Fibroblast of skin of left quadriceps (primary cell): ENCODE data around the gene NME7.

Source experiments
- DNase-seq, 2 experiments: peaks; one replicate each; pipeline ENCODE4 v3.0.0-alpha.2; 2013; ENCODE audit warnings: low read depth in 2 of 2

Gene NME7

DNA sequence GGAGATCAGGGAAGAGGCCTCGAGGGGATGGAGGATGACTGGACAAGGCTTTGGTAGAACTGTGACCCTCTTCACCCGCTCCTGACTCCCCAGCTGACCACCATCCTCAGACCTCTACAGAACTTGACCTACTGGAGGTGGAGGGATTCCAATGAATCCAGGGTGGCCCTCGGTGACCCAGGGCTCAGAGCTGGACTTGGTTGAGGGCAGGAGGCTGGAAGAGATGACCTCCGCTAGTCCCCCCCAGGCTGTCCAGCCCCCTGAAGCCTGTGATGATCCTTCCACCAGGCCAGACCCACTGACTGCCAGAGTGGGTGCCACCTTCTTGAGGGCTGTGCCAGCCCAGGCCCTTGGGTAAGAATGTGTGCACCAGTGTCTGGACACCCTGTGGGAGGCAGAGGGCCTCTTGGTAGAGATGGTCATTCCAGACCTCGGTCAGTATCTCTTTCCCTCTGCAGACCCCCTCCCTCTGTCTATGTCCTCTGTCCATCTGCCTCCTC is 216.2 kb downstream of the NME7 start:
- DNase-seq, result no peak

DNA sequence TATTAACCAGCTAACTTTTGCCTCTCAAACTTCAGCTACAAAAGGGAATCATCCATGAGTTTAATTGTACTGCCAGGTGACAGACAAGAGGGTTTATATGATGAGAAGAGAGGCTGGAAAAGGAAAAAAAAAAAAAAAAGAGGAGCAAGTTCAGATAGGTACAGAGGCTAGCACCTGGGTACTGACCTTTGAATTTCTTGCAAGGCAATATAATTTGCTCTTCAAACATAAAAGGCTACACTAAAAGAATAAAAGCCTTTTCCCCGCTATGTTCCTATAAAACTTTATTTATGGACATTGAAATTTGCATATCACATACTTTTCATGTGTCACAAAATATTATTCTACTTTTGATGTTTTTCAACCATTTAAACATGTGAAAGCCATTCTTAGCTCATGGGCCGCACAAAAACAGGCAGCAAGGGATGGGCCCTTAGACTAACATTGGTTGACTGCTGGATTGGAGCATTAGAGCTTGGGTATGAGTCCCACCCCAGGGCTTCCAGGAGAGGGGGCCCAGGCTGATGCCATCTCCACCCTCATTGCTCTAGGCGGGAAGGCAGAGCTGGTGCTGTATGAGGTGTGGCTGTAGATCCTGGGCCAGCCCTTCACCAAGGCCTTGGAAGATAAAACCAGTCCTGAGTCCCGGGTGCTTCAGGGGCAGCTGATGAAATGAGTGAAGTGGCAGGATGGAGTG is 216.8 kb downstream of the NME7 start:
- DNase-seq, result no peak

DNA sequence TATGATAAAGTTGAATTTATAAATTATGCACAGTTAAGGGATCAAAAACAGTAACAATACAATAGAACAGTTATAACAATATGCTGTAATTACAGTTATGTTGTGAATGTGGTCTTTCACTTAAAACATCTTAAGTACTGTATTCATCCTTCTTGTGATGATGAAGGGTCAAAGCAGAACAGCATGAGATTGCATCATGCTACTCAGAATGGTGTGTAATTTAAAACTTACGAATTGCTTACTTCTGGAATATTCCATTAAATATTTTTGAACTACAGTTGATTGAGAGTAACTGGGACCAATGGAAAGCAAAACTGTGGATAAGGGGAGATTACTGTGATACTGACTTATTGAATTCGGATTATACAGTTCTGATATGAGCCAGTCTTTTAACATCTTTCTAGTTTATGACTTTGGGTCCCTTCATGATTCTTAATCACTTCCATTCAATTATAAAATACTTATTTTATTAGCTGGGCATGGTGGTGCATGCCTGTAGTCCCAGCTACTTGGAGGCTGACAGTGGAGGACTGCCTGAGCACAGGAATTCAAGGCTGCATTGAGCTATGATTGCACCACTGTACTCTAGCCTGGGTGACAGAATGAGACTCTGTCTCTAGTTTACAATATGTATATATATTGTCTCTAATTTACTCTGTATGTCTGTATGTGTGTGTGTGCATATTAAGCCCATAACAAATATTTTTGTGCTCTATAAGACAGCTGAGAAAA is 217.9 kb downstream of the NME7 start:
- DNase-seq, result no peak

DNA sequence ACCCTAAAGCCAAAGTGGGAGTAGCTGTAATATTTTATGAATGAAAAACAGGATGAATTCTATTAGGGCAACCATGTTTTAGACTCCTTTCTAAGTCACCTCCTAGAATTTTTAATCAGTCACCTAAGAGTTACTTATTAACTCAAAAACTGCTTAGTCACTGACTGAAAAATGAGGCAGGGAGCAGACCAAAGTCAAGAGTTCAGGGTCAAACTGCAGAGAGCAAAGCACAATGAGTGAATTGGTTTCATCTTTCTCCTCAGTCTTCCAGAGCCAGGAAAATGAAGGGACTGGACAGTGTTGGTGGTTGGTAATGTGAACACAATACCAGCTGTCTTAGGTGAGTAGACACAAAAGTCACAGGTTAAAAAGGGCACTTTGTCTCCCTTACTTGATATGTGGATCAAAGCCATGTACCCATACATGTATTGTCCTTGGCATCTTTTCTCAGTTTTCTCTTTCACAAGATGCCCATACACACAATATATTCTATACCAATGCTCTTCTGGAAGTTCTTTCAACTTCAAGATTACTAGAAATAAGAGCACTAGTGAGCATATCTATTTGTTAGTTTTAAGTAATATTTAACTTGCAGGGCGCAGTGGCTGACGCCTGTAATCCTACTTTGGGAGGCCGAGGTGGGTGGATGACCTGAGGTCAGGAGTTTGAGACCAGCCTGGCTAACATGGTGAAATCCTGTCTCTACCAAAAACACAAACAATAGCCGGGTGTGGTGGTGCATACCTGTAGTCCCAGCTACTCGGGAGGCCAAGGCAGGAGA is 218.9 kb downstream of the NME7 start:
- no peak for DNase-seq

DNA sequence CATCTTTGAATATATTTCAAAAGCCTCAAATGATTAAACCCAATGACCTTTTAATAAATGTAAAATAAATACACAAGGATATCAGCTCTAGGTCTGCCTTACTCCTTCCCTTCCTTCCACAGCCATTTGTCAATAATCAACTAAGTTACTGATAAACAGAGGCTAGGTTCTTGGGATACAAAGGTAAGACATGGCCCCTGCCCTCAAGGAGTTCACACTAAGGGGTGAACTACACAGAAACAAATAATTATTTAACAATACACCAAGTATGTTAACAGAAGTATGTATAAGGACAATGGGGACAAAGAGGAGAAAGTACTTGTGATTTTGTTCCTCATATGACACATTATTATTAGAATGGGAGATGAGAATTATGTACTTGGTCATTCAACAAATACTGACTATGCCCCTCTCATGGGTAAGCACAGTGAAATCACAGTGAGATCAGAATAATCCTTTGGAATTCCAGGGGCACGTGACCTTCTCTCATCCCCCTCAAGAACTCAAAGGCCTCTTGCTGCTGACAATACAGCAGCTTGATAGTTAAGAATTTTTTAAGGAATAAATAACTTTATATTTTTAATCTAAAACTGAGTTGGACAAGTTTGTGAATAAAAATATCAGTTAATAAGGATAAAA is 220.9 kb downstream of the NME7 start:
- no peak for DNase-seq

DNA sequence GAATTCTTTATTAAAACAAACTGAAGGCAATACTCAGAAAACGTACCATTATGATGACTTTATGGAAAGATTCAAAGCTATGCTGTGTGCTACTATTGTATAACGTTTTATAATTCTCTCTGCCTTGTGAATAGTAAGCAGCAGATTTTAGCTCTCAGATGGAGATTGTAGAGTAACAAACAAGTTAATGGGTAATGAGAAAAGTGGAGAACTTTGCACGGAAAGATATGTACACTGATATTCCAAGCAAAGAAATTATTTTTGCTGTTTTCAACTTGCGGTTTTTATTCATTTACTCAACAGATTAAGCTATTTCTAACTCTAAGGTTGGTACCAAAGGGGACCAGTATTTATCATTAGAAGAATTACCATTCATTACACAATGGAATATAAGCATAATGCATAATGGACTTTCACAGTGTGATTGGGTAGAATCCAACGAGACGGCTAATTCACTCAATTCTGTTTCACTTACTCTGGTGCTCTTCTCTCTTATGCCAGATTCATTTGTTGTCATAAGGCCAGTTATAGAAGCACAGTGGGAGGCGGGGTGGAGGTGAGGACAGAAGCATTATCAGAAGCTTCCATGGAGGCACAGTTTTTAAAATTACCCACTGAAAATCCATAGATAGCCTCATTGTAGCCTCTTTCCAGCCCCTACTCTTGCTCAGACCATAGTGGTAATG is 222.5 kb downstream of the NME7 start:
- no peak for DNase-seq

DNA sequence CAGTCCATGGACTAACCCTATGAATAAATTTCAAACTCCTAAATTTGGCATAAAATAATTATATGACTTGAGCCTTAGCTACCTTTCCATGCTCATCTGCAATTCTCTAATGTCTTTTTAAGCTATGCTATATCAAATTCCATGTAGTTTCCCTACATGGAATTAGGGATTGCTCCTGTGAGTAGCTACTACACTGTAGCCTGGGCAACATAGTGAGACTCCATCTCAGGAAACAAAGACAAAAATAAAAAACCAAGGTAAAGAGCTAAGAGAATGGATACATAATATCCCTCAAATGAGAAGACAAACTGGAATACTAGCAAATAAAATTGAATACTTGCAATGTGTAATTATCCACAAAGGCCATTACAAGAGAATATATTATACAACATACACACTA is 223.6 kb downstream of the NME7 start:
- DNase-seq, result no peak

DNA sequence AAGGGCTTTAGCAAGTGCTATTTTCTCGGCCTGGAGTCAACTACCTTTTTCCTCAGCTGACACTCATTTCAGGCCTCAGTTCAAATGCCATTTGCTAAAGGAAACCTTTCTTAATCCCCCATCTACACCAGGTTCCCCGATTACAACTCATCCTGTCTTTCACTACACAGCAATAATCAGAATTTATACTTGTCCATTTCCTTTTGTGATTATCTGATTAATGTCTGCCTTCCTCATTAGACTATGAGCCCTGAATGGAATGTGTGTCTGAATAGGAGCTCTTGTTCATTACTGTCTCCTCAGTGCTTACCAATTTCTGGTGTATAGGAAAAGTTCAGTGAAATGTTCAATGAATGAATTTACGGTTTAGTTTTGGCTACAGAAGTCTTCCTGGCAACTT is 224.3 kb downstream of the NME7 start:
- DNase-seq, result no peak

DNA sequence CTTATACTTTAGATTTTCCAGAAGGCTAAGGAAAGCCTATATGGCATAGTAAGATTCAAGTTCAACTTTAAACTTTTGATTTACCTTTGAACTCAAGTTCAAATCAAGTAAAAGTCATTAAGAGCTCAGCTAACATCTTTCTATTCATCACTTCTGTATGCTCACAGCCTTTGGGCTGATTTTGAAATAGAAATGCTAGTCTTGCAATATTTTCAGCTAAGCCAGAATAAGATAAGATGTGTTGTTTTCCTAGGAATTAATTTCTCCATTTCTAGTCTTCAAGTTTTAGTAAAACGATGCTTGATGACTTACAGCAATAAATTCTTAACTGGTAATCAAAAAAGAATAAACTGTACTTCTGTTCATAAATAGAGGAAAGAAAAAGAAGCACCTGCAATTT is 225.5 kb downstream of the NME7 start:
- no peak for DNase-seq

DNA sequence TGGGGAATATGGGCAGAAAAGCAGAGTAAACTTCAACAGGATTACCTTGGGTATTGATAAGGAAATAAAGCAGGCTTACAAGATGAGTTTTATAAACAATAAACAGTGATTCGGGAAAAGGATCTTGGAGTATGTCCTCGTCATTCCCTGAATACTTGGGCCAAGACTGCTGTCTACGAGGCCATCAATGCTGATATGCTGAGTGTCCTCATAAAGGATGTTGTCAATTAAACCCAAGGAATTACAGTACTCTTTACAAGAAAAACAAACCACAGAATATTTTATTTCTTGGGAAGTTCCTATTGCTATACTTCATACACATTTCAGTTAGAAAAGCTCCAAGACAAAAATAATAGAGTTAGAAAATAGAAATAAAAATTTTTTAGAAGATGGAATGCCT is 226.2 kb downstream of the NME7 start:
- no peak for DNase-seq

DNA sequence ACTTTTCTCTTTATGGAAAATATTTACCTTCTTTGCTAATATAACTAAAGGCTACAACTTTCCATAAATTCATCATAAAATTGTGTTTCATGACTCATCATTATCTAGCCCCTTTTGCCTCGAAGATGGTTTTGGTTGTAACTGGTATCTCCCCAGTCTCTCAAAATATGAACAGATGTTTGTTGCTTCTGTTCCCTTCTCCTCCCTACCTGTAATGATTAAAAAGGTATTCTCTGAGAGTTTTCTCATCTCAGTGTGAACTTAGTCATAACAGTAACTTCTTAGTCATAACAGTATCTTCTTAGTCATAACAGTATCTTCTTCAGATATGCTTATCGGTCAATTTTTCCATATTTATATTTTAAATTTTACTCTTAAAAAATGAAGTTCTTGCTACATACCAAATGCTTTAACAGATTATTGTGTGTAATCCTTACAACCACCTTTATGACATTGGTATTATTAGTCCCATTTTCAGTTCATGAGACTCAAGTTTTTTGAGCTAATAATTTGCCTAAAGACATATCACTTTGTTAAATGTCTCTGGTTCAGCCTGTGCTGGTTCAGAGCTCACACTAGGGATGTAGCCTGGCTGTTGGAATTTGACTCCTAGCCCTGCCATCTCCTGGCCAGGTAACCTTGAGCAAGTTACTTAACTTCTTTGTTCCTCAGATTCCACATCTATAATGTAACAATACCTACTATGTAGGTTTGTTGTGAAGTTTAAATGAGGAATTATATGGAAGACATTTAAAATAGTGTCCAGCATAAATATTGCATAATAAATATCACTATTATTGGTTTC is 228.5 kb downstream of the NME7 start:
- DNase-seq, result no peak

DNA sequence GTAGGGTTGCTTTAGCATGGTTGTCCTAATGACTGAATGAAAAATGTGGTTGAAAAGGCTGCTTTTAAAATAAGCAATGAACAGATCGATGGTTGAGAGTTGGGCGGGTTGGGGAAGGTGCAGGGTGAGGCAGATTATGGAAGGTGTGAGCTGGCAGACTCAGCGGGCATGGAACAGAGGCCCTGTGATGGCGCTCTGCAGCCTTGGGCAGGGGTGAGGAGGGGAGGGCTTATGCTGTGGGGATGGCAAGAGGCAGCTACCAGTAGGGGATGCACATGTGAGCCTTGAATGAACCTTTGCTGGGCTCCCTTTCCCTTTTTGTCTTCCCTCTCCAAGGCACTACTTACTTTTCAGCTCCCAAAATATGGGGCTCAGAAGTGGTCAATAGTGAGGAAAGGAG is 230.2 kb downstream of the NME7 start:
- no peak for DNase-seq

DNA sequence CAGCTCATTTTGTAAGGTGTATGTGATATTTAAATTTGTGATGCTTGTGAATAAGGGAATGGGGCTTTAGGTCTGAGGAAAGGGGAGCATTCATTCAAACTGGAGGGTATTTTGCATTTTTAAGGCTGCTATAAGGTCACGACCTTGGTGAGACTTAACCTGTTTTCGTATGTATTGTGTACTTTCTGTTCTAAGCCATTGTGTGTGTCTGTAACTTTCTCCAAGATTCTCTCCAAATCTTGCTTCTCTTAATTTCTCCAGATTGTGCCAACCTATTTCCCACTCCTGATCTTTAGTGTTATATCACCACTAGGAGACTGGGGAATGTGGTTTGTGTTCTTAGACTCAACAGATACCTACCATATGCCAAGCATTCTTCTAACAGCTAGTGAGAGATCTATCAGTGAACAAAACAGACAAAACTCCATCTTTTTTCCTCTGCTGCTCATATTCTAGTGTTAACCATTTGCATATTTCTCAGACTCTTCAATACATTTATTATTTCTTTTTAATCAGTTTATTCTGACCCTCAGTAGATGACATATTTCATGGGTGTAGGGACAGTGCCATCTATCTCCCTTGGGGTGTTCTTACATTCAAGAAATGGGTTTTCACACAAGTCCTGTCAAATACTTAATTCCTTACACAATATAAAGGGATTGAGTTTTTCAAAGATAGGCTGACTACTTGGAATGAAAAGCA is 233.6 kb downstream of the NME7 start:
- no peak for DNase-seq

DNA sequence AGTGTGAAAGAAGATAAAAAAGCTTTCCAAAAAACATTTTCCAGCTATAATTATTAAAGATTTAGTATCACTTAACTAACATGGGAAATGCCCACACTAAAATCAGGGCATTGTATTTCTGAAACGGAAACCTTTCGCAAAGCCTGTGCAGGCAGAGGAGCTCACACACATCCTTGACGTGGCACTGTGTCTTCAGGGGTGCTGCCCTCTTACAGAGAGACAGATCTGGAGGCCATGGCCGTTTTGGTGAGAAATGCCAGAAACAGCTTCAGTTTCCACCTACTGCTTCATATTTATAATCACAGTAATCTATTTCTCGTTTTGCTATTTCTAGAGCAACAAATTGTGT is 234.4 kb downstream of the NME7 start:
- no peak for DNase-seq

DNA sequence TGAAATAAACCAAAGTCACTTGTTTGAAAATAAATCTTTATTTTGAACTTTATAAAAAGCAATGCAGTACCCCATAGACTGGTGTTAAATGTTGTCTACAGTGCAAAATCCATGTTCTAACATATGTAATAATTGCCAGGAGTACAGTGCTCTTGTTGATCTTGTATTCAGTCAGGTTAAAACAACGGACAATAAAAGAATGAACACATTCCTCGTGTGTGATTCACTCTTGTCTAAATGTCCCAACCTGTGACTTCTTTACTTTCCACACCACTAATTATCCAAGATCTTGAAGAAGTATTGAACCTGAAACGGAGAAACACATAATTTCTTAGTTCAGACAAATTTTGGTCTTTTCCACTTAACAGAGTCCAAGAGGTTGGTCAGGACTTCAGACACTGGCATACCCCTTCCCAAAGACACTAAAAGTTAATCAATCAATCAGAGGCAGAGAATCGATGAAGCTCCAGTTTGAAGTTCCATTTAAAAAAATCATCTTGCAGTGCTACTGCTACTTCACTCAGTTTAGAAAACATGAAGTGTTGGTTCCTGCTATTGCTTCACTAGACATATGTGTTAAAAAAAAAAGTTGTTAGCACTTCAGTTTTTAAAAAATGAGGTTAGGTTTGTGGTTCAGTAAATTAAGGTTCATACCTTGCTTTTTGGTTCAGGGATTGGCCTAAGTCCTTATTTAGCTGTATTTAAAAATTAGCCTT is 234.9 kb downstream of the NME7 start:
- DNase-seq, result no peak

DNA sequence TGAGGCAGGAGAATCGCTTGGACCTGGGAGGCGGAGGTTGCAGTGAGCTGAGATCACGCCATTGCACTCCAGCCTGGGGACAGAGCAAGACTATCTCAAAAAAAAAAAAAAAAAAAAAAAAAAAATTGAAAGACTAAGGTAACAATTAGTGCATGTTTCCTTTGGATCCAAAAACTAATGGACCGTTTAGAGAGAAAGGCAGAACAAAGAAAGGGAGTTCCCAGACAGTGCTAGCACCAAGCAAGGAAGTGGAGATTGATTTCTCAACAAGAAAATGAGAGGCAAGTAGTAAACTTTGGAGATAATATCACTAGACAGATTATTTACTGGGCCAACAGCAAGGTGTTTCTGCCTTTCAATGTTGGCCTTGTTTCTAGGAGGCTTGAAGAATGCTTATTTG is 236.9 kb downstream of the NME7 start:
- no peak for DNase-seq

DNA sequence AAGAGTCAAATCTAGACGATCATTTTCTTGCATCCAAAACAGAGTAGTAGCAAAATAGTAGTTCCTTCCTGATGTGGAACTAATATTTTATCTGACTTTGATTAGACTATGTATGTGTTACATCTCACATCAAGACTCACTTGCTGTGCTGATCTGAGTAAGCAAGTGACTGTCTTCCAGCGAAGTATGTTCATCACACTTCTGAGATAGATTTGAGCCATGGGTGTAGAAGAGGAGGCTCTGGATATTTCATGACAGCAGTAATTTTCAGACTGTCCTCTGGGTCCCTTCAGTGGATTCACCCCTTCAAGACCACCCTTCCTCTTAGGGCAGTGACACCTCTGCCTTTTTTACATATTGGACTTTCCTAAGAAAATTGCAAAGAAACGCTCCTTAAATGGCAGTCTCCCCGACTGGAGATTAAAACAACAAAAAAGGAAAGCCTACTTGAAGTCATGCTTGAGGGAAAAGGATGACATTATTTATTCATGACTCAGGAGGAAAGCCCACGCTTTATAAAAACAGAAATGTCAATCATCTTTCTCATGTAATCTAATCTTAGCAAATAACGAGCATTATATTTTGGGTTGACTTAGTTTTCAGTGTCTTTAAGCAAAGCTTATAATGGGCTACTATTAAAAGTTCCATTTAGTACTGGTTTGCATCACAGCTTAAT is 238.3 kb downstream of the NME7 start:
- DNase-seq, result no peak

DNA sequence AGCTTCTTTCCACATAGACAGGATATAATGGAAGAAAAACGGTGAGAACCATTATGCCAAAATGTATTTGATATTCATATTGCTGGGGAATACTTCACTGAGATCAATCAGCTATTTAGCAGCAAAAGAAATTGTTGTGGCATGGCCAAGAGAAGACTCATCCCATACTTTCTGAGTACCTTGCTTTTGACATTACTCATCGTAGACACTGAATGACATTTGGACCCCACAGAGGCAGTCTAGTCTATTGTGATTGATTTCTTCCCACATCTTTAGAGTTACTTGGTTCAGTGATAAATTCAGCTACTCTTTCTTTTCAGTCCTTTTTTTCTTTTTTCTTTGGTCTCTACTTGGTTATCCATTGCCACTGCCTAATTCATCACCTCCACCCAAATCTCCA is 239.0 kb downstream of the NME7 start:
- no peak for DNase-seq

DNA sequence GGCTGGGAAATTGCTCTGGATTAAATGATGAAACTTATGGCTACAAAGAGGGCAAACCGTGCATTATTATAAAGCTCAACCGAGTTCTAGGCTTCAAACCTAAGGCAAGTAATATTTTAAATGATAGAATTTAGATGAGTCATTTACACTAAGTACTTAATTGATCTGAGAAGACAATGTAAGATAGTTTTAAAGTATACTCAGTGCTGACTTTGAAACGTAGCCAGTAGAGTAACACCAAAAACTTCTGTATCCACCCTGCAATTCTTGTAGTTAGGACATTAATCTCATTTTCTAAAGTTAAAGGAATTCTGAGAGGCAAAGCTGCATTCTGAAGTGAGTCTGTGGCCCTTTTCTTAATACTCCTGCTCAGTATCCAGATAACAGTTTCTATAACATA is 240.3 kb downstream of the NME7 start:
- no peak for DNase-seq
